Tibial artery (tissue), 4 donors: ENCODE measurements around the gene CUX1.
"Not testable (repeated sequence)": the region's sequence is repeated elsewhere in the genome, so short reads cannot be mapped to it uniquely, and the experiment has no call there.

Source experiments
- DNase-seq, 2 donors: peaks; one replicate each; pipeline ENCODE4 v3.0.0-alpha.2; 2019
- H3K27ac ChIP-seq, 2 donors: fragments of 200-600 bp; sonication (generic) in 1 of 2; 1 replicate in 1 of 2; 2 replicates in 1 of 2; pipeline ENCODE4 v1.5.1; 2018 to 2019; ENCODE audit warnings: mild to moderate bottlenecking in 1 of 2
- H3K27me3 ChIP-seq, 2 donors: fragments of 200-600 bp; sonication (generic) in 1 of 2; one replicate each; pipeline versions ENCODE4 v1.5.1 to v1.6.0; 2016 to 2019
- H3K36me3 ChIP-seq, 3 donors: fragments of 200-600 bp; sonication (generic) in 2 of 3; one replicate each; pipeline ENCODE4 v1.5.1; 2016 to 2019; ENCODE audit warnings: mild to moderate bottlenecking in 2 of 3
- H3K4me1 ChIP-seq, 4 donors: fragments of 200-600 bp; sonication (generic) in 2 of 4; 1 replicate in 3 of 4; 2 replicates in 1 of 4; pipeline ENCODE4 v1.5.1; 2016 to 2019
- H3K4me3 ChIP-seq, 2 donors: fragments of 200-600 bp; sonication (generic) in 1 of 2; 1 replicate in 1 of 2; 2 replicates in 1 of 2; pipeline ENCODE4 v1.5.1; 2018 to 2019; ENCODE audit warnings: mild to moderate bottlenecking in 2 of 2
- H3K9me3 ChIP-seq, 3 donors: fragments of 200-600 bp; sonication (generic) in 1 of 3; one replicate each; pipeline ENCODE4 v1.5.1; 2016 to 2019
- intact Hi-C: fragments of 100-400 bp; cut with DNase I; formaldehyde crosslinking; loops from one replicate; pipeline ENCODE4 v1.15.0; 2023; ENCODE audit warnings: low total_unique reads
- TF ChIP-seq, protein P1 (sequence below), 2 experiments: fragments of 200-600 bp in 1 of 2; fragments of 450-650 bp in 1 of 2; IDR thresholded peaks; one replicate each; pipeline ENCODE4 v1.5.1; 2017 to 2019; ENCODE audit warnings: antibody characterized with exemption in 2 of 2, mild to moderate bottlenecking in 1 of 2, moderate library complexity in 1 of 2

Gene CUX1

DNA sequence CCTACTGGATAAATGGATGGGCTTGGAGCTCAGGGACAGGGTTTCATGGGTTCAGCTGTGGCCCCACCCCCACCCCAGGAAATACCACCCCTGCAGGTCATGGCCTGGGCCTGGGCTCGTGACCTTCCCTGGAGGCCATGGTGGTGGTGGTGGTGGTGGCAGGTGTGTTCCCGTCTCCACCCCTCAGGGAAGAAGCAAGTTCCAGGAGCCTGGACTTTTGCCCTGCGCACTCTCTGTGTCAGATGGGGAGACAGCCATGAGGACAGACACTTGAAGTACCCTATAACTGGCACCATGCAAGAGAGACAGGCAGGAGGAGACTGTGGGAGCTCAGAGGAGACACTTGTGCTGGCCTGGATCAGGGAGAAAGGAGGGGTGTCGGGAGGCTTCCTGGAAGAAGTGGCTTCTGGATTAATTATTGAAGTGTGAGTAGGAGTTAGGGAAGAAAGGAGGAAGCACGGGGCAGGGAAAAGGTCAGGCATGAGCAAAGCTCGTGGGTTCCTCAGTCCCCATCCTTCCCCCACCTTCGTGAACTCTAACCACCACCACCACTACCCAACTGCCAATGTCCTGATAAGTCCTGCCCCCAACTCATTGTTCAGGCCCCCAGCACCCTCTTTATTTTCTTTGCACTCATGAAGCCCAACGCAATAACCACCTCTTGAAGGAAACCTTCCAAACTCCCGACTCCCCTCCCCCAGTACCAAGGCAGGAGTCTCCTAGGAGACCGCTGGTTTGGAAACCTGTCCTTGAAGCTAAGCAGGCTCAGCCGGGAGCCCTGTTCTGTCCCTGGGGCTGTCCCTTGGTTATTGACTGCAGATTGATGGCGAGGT, 478.1 kb downstream of the CUX1 start:
- DNase-seq: no peak
- TF ChIP-seq, protein P1, sequence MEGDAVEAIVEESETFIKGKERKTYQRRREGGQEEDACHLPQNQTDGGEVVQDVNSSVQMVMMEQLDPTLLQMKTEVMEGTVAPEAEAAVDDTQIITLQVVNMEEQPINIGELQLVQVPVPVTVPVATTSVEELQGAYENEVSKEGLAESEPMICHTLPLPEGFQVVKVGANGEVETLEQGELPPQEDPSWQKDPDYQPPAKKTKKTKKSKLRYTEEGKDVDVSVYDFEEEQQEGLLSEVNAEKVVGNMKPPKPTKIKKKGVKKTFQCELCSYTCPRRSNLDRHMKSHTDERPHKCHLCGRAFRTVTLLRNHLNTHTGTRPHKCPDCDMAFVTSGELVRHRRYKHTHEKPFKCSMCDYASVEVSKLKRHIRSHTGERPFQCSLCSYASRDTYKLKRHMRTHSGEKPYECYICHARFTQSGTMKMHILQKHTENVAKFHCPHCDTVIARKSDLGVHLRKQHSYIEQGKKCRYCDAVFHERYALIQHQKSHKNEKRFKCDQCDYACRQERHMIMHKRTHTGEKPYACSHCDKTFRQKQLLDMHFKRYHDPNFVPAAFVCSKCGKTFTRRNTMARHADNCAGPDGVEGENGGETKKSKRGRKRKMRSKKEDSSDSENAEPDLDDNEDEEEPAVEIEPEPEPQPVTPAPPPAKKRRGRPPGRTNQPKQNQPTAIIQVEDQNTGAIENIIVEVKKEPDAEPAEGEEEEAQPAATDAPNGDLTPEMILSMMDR (IDR thresholded peaks at IDR 0.05): no peak
- peaks cover 0 to 39% of the 10 kb centered on the region in 2 donors for H3K27me3 ChIP-seq
- intact Hi-C loops: no loop called here
- H3K36me3 ChIP-seq: no peaks in the 10 kb centered on the region
- no peak overlapping the region for H3K27ac ChIP-seq
- H3K4me1 ChIP-seq: no peaks in the 10 kb centered on the region
- H3K4me3 ChIP-seq: no peak overlapping the region
- no peaks in the 10 kb centered on the region for H3K9me3 ChIP-seq

DNA sequence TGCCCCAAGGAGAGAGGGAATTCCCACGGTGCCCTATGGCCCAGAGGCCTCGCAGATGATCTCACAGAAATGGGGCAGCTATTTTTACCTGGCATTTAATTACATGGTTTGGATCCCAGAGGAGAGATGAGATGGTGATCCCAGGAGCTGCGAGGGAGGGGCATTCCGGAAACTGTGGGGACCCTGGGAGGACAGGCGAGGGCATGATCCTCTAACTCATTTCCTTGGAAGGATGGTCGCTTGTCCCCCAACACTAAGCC, 478.7 kb downstream of the CUX1 start:
- Histone ChIP-seq H3K4me3 (no peak overlapping the region), H3K4me1 (no peaks in the 10 kb centered on the region), H3K27ac (no peak overlapping the region), H3K9me3 (no peaks in the 10 kb centered on the region), H3K36me3 (no peaks in the 10 kb centered on the region), H3K27me3 (peaks cover 0 to 44% of the 10 kb centered on the region in 2 donors)
- TF ChIP-seq, protein P1 (IDR thresholded peaks at IDR 0.05): no peak
- no peak for DNase-seq
- intact Hi-C loops: no loop called here

DNA sequence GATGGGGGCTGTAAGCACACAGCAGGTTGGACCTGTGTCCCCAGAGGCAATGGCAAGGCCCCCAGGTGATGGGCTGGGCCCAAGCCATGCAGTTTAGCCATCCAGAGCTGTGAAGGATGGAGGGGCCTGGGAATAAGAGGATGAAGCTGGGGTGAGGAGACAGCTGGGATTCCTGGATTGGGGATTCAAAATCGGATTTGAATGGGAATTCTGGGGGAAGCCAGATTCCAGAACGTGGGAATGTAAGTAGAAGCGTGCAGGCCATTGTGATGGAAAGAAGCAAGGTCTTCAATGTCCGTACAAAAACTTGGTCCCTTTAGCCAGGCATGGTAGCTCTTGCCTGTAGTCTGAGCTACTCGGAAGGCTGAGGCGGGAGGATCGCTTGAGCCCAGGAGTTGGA, 479.1 kb downstream of the CUX1 start:
- peaks cover 0 to 46% of the 10 kb centered on the region in 2 donors for H3K27me3 ChIP-seq
- H3K27ac ChIP-seq: no peak overlapping the region
- H3K9me3 ChIP-seq: no peaks in the 10 kb centered on the region
- no peak overlapping the region for H3K4me3 ChIP-seq
- intact Hi-C loops: no loop called here
- no peaks in the 10 kb centered on the region for H3K4me1 ChIP-seq
- H3K36me3 ChIP-seq: no peaks in the 10 kb centered on the region
- DNase-seq: no peak
- TF ChIP-seq, protein P1 (IDR thresholded peaks at IDR 0.05): no peak

DNA sequence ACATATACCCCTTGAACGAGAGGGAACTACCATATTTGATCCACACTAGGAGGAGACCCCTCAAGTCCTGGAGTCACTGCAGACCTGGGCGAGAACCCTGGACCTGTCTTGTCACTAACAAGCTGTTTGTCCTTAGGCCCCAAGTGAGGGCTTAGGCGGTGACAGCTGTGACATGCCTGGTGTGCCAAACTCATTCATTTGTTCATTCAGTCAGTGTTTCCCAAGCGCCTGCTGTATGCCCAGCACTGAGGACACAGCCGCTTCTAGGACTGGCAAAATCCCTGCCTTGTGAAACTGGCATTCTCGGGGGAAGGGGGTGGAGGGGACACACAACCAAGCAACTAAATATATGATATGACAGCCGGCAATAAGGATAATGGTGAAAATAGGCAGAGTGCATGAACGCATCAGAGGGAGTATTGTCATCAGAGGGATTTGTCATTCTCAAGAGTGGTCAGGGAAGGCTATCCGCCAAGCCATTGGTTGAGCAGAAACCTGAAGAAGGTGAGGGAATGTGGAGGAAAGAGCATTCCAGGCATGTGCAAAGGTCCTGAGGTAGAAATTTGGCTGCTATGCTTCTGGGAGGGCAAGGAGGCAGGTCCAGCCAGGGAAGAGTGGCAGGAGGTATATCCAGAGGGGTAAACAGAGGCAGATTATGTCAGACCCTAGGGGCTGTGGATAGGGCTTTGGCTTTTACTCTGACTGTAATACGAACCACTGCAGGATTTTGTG, 480.2 kb downstream of the CUX1 start:
- no peak for DNase-seq
- peaks cover 0 to 37% of the 10 kb centered on the region in 2 donors for H3K27me3 ChIP-seq
- intact Hi-C loops: no loop called here
- H3K4me1 ChIP-seq: no peaks in the 10 kb centered on the region
- no peak overlapping the region for H3K27ac ChIP-seq
- TF ChIP-seq, protein P1 (IDR thresholded peaks at IDR 0.05): no peak
- no peaks in the 10 kb centered on the region for H3K36me3 ChIP-seq
- H3K9me3 ChIP-seq: no peaks in the 10 kb centered on the region
- no peak overlapping the region for H3K4me3 ChIP-seq

DNA sequence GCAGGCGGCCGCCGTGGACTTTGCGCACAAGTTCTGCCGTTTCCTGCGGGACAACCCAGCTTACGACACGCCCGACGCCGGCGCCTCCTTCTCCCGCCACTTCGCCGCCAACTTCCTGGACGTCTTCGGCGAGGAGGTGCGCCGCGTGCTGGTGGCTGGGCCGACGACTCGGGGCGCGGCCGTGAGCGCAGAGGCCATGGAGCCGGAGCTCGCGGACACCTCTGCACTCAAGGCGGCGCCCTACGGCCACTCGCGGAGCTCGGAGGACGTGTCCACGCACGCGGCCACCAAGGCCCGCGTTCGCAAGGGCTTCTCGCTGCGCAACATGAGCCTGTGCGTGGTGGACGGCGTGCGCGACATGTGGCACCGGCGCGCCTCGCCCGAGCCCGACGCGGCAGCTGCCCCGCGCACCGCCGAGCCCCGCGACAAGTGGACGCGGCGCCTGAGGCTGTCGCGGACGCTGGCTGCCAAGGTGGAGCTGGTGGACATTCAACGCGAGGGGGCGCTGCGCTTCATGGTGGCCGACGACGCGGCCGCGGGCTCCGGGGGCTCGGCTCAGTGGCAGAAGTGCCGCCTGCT, 483.3 kb downstream of the CUX1 start:
- H3K27ac ChIP-seq: no peak overlapping the region
- H3K36me3 ChIP-seq: no peaks in the 10 kb centered on the region
- no peaks in the 10 kb centered on the region for H3K4me1 ChIP-seq
- peaks cover 0 to 23% of the 10 kb centered on the region in 2 donors for H3K27me3 ChIP-seq
- H3K4me3 ChIP-seq: no peak overlapping the region
- intact Hi-C loops: no loop called here
- TF ChIP-seq, protein P1 (IDR thresholded peaks at IDR 0.05): no peak
- no peaks in the 10 kb centered on the region for H3K9me3 ChIP-seq
- no peak for DNase-seq

DNA sequence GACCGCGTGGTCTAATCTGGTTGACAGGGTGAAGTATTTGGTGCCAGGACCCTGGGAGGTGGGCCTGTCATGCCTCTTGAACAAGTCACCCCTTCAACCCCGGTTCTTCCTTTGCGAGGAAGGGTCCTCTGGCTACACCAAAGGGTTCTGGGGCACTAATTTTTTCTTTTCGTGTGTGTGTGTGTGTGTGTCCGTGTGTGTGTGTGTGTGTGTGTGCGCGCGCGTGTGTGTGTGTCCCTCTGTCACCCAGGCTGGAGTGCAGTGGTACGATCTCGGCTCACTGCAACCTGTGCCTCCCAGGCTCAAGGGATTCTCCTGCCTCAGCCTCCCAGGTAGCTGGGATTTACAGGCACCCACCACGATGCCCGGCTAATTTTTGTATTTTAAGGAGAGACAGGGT, 483.9 kb downstream of the CUX1 start:
- intact Hi-C loops, H3K9me3 ChIP-seq, H3K4me1 ChIP-seq, DNase-seq, H3K4me3 ChIP-seq, H3K36me3 ChIP-seq, H3K27ac ChIP-seq: not testable (repeated sequence)
- H3K27me3 ChIP-seq: peaks cover 0 to 23% of the 10 kb centered on the region in 2 donors
